CD14-positive monocyte (primary cell): Measurements from ENCODE around the gene HHIPL1. TPM values are rescaled to one million over a fixed set of nuclear protein-coding genes. Genes with fewer than 3 reads are reported as not detected.

Experiments
- DNase-seq, 3 donors: peaks; one replicate each; pipeline ENCODE4 v3.0.0-alpha.2; 2011 to 2022
- H2AFZ ChIP-seq: 2 replicates; pipeline ENCODE4 v1.6.0; 2012; ENCODE audit warnings: mild to moderate bottlenecking, low read depth, low read length, inconsistent platforms; ENCODE audit not compliant: insufficient read depth, poor library complexity, severe bottlenecking
- H3K27ac ChIP-seq, 2 donors: 1 replicate in 1 of 2; 2 replicates in 1 of 2; pipeline ENCODE4 v1.5.1; 2012 to 2013; ENCODE audit warnings: low read length in 2 of 2, control low read depth in 1 of 2, inconsistent platforms in 1 of 2, low read depth in 1 of 2, mild to moderate bottlenecking in 1 of 2
- H3K27me3 ChIP-seq, 2 donors: one replicate each; pipeline versions ENCODE4 v1.6.0 to v1.6.1; 2011 to 2013; ENCODE audit warnings: low read length in 2 of 2; ENCODE audit not compliant: control insufficient read depth in 2 of 2, insufficient read depth in 2 of 2
- H3K36me3 ChIP-seq, 2 donors: replicated peaks in 1 of 2; 1 replicate in 1 of 2; 2 replicates in 1 of 2; pipeline versions ENCODE4 v1.5.1 to v1.6.1; 2012 to 2013; ENCODE audit warnings: low read length in 2 of 2, control low read depth in 1 of 2, inconsistent platforms in 1 of 2, mild to moderate bottlenecking in 1 of 2; ENCODE audit not compliant: insufficient read depth in 2 of 2, control insufficient read depth in 1 of 2
- H3K4me1 ChIP-seq, 2 donors: 1 replicate in 1 of 2; 2 replicates in 1 of 2; pipeline versions ENCODE4 v1.5.1 to v1.6.1; 2012 to 2013; ENCODE audit warnings: low read length in 2 of 2, control low read depth in 1 of 2, inconsistent platforms in 1 of 2, mild to moderate bottlenecking in 1 of 2, moderate library complexity in 1 of 2; ENCODE audit not compliant: insufficient read depth in 2 of 2, control insufficient read depth in 1 of 2
- H3K4me2 ChIP-seq: replicated peaks from 2 replicates; pipeline ENCODE3; 2012; ENCODE audit warnings: low read length, moderate library complexity, mild to moderate bottlenecking; ENCODE audit not compliant: poor library complexity, severe bottlenecking; ENCODE audit errors: extremely low read depth
- H3K4me3 ChIP-seq, 3 experiments: fragments of 200-600 bp in 1 of 3; sonication (generic) in 1 of 3; replicated peaks in 1 of 3; 1 replicate in 2 of 3; 2 replicates in 1 of 3; pipeline ENCODE4 v1.5.1; 2011 to 2013; ENCODE audit warnings: low read length in 3 of 3, mild to moderate bottlenecking in 3 of 3, control low read depth in 2 of 3, low read depth in 2 of 3, inconsistent platforms in 1 of 3, moderate library complexity in 1 of 3
- H3K79me2 ChIP-seq: 2 replicates; pipeline ENCODE4 v1.6.0; 2012; ENCODE audit warnings: mild to moderate bottlenecking, control low read depth, inconsistent platforms, low read length, moderate library complexity; ENCODE audit not compliant: insufficient read depth
- H3K9ac ChIP-seq: 2 replicates; pipeline ENCODE4 v1.6.0; 2017; ENCODE audit warnings: low read length, mild to moderate bottlenecking; ENCODE audit not compliant: insufficient read depth, poor library complexity, severe bottlenecking
- H3K9me3 ChIP-seq, 2 donors: replicated peaks in 1 of 2; 1 replicate in 1 of 2; 2 replicates in 1 of 2; pipeline versions ENCODE4 v1.5.1 to v1.6.1; 2012 to 2013; ENCODE audit warnings: low read length in 2 of 2, control low read depth in 1 of 2; ENCODE audit not compliant: control insufficient read depth in 1 of 2, insufficient read depth in 1 of 2
- H4K20me1 ChIP-seq: 2 replicates; pipeline ENCODE4 v1.6.0; 2012; ENCODE audit warnings: mild to moderate bottlenecking, low read length, control low read depth, moderate library complexity; ENCODE audit not compliant: insufficient read depth
- H3K27ac Mint-ChIP-seq, 7 donors: one replicate each; pipeline ENCODE4 v1.8.0; 2020; ENCODE audit warnings: mild to moderate bottlenecking in 7 of 7, mixed read lengths in 7 of 7, moderate library complexity in 6 of 7, inconsistent platforms in 2 of 7
- H3K27me3 Mint-ChIP-seq, 3 donors: one replicate each; pipeline ENCODE4 v1.8.0; 2021 to 2022; ENCODE audit warnings: low read depth in 3 of 3, mild to moderate bottlenecking in 3 of 3, mixed read lengths in 3 of 3, moderate library complexity in 3 of 3, inconsistent platforms in 1 of 3
- H3K36me3 Mint-ChIP-seq, 2 donors: one replicate each; pipeline ENCODE4 v1.8.0; 2020; ENCODE audit warnings: mixed read lengths in 2 of 2, inconsistent platforms in 1 of 2, mild to moderate bottlenecking in 1 of 2
- H3K4me1 Mint-ChIP-seq: one replicate; pipeline ENCODE4 v1.8.0; 2020; ENCODE audit warnings: mild to moderate bottlenecking, mixed read lengths
- H3K4me3 Mint-ChIP-seq, 2 donors: one replicate each; pipeline ENCODE4 v1.8.0; 2020; ENCODE audit warnings: mild to moderate bottlenecking in 2 of 2, mixed read lengths in 2 of 2, moderate library complexity in 1 of 2
- H3K9me3 Mint-ChIP-seq, 7 donors: one replicate each; pipeline ENCODE4 v1.8.0; 2020 to 2022; ENCODE audit warnings: mixed read lengths in 7 of 7, mild to moderate bottlenecking in 6 of 7, moderate library complexity in 6 of 7, inconsistent platforms in 2 of 7
- WGBS: methylation state at CpG from one replicate; pipeline ENCODE4 v1.1.5; 2013; ENCODE audit warnings: missing lambda C conversion rate; ENCODE audit not compliant: insufficient coverage; 5-methylcytosine and 5-hydroxymethylcytosine counted together
- intact Hi-C, 2 donors: fragments of 100-400 bp; cut with micrococcal nuclease; formaldehyde crosslinking; loops; one replicate each; pipeline versions ENCODE4 v1.15.0 to v1.15.1; 2023
- polyA plus RNA-seq, 3 donors: library from polyadenylated mRNA; depleted of rRNA in 1 of 3; unstranded in 2 of 3; stranded (reverse) in 1 of 3; fragments of 300-500 nt in 2 of 3; fragments of >200 nt in 1 of 3; fragmentation: Illumina TruSeq in 2 of 3; gene quantifications; 1 replicate in 2 of 3; 2 replicates in 1 of 3; pipeline ENCODE4 v1.2.3, GENCODE V29; 2012 to 2021
- TF ChIP-seq, protein P1 (sequence below): fragments of 200-600 bp; IDR thresholded peaks from one replicate; pipeline ENCODE4 v1.8.0; 2022; ENCODE audit warnings: antibody characterized with exemption, mild to moderate bottlenecking

The HHIPL1 gene
- polyA plus RNA-seq, 3 donors: 0.09 TPM; not detected in 2

DNA sequence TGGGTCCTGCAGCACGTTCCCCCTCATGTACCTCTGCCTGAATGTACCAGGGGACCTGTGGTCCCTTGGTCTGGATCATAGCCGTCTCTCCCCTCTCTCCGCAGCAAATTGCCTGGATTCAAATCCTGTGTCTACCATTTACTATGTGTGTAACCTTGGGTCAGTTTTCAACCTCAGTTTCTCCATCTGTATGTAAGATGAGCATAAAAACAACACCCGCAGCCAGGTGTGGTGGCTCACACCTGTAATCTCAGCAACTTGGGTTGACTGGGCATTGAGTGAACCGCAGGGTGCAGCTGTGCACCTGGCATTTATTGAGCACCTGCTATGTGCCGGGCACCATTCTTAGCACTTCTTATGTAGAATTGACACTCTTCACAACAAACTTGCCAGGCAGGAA, 53.3 kb downstream of the HHIPL1 start:
- H3K36me3 Mint-ChIP-seq: peaks cover 0 to under 1% of the 10 kb centered on the region in 2 donors
- H4K20me1 ChIP-seq: no peaks in the 10 kb centered on the region
- no peak overlapping the region for H3K4me2 ChIP-seq
- no peak overlapping the region for H3K4me3 Mint-ChIP-seq
- TF ChIP-seq, protein P1, sequence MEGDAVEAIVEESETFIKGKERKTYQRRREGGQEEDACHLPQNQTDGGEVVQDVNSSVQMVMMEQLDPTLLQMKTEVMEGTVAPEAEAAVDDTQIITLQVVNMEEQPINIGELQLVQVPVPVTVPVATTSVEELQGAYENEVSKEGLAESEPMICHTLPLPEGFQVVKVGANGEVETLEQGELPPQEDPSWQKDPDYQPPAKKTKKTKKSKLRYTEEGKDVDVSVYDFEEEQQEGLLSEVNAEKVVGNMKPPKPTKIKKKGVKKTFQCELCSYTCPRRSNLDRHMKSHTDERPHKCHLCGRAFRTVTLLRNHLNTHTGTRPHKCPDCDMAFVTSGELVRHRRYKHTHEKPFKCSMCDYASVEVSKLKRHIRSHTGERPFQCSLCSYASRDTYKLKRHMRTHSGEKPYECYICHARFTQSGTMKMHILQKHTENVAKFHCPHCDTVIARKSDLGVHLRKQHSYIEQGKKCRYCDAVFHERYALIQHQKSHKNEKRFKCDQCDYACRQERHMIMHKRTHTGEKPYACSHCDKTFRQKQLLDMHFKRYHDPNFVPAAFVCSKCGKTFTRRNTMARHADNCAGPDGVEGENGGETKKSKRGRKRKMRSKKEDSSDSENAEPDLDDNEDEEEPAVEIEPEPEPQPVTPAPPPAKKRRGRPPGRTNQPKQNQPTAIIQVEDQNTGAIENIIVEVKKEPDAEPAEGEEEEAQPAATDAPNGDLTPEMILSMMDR: no peak
- DNase-seq: no peak
- no peak overlapping the region for H3K4me3 ChIP-seq
- peaks cover 5 to 7% of the 10 kb centered on the region in 2 donors for H3K9me3 ChIP-seq
- H3K79me2 ChIP-seq: no peaks in the 10 kb centered on the region
- peaks cover 6 to 26% (median 10%) of the 10 kb centered on the region in 3 donors for H3K27me3 Mint-ChIP-seq
- H3K36me3 ChIP-seq: no peaks in the 10 kb centered on the region
- no peak overlapping the region for H2AFZ ChIP-seq
- WGBS: 100% methylated on average over 3 of the region's 6 CpGs
- H3K9me3 Mint-ChIP-seq: peaks cover 5 to 16% (median 9%) of the 10 kb centered on the region in 7 donors
- intact Hi-C loops: no loop called here
- no peaks in the 10 kb centered on the region for H3K4me1 ChIP-seq
- peaks cover 3 to 6% of the 10 kb centered on the region in 2 donors for H3K27me3 ChIP-seq
- H3K4me1 Mint-ChIP-seq: peaks cover 5% of the 10 kb centered on the region
- H3K27ac ChIP-seq: no peak overlapping the region
- no peak overlapping the region for H3K9ac ChIP-seq
- no peak overlapping the region for H3K27ac Mint-ChIP-seq

DNA sequence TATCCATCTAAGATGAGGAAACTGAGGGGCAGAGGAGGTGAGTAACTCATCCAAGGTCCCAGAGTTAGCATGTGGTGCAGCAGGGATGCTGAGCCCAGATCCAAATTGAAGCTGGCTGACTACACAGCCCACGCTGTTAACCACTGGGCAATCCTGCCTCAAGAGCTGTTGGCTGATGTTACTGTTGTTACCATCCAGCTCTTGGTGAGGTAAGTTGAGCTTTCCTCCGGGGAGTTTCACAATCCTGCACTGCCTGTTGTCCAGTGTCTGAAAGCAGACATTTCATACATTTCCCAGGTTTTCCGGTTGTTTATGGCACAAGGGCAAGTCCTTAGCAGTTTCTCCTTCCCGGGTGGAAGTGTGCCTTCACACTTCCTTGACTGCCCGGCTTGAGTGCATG, 53.7 kb downstream of the HHIPL1 start:
- Histone ChIP-seq H3K4me1 (no peaks in the 10 kb centered on the region), H3K27me3 (peaks cover 3 to 6% of the 10 kb centered on the region in 2 donors), H3K9me3 (peaks cover 9 to 11% of the 10 kb centered on the region in 2 donors), H3K27ac (no peak overlapping the region), H3K79me2 (no peaks in the 10 kb centered on the region), H3K9ac (no peak overlapping the region), H3K36me3 (no peaks in the 10 kb centered on the region), H2AFZ (no peak overlapping the region), H4K20me1 (no peaks in the 10 kb centered on the region), H3K4me3 (no peak overlapping the region), H3K4me2 (no peak overlapping the region)
- Mint-ChIP-seq H3K36me3 (peaks cover 0 to 4% of the 10 kb centered on the region in 2 donors), H3K27ac (no peak overlapping the region), H3K4me1 (peaks cover 5% of the 10 kb centered on the region), H3K27me3 (peaks cover 6 to 26% (median 10%) of the 10 kb centered on the region in 3 donors), H3K9me3 (peaks cover 9 to 20% (median 13%) of the 10 kb centered on the region in 7 donors), H3K4me3 (no peak overlapping the region)
- intact Hi-C loops: no loop called here
- no peak for DNase-seq
- 42% methylated on average over 2 of the region's 5 CpGs for whole genome bisulfite sequencing
- TF ChIP-seq, protein P1: no peak
